GM10266 (cell line): ENCODE results near the gene ESRRB.

Experiments
- DNase-seq: peaks from one replicate; pipeline ENCODE4 v3.0.0; 2012; ENCODE audit errors: extremely low spot score
- CTCF ChIP-seq: IDR thresholded peaks from 2 replicates; pipeline ENCODE4 v1.5.1; 2012; ENCODE audit warnings: mild to moderate bottlenecking, low read depth; ENCODE audit not compliant: control insufficient read depth, insufficient read depth; ENCODE audit errors: missing control alignments

The ESRRB gene

GRCh38 chr14:76502219-76502618 lies 126.3 kb downstream of the ESRRB start:
- DNase-seq = no peak
- no peak for TF ChIP-seq CTCF

GRCh38 chr14:76502638-76503037 lies 126.7 kb downstream of the ESRRB start:
- TF ChIP-seq CTCF = no peak
- DNase-seq = no peak

- no peak for TF ChIP-seq CTCF
These were observed 133.4 kb downstream of the ESRRB start for GRCh38 chr14:76509311-76509710.

GRCh38 chr14:76510181-76510580 lies 134.2 kb downstream of the ESRRB start:
- TF ChIP-seq CTCF = no peak
- DNase-seq = no peak

More at GRCh38 chr14:76509311-76509710, 133.4 kb downstream of the ESRRB start:
- no peak for DNase-seq

GRCh38 chr14:76514213-76514998 lies 138.5 kb downstream of the ESRRB start:
- TF ChIP-seq CTCF = peak; percentile 20
- DNase-seq = no peak

- DNase-seq = no peak
- no peak for TF ChIP-seq CTCF
These were observed 140.9 kb downstream of the ESRRB start for GRCh38 chr14:76516884-76517283.

GRCh38 chr14:76518366-76518765 lies 142.4 kb downstream of the ESRRB start:
- TF ChIP-seq CTCF = no peak

More at GRCh38 chr14:76518366-76518765, 142.4 kb downstream of the ESRRB start:
- DNase-seq = no peak
